SW 1271 (cell line): Measurements from ENCODE around the gene SAE1.
"Not testable (repeated sequence)": the region's sequence is repeated elsewhere in the genome, so short reads cannot be mapped to it uniquely, and the experiment has no call there.

Experiments
- DNase-seq, 2 experiments: peaks; one replicate each; lab custom pipeline; 2025; lab: John Stamatoyannopoulos, UW

SAE1 gene

GRCh38 chr19:47240996-47241918, 110.6 kb downstream of the SAE1 start:
- DNase-seq: no peak

- DNase-seq: no peak
Measured at GRCh38 chr19:47241919-47242577, 111.4 kb downstream of the SAE1 start.

- DNase-seq: no peak
Measured at GRCh38 chr19:47243364-47243775, 112.7 kb downstream of the SAE1 start.

- DNase-seq: peak; percentile 58 to 80
Measured at GRCh38 chr19:47243776-47244547, 113.3 kb downstream of the SAE1 start.

- peak in 1 of 2 experiments; percentile 44 for DNase-seq
Measured at GRCh38 chr19:47247308-47247990, 116.8 kb downstream of the SAE1 start.

- not testable (repeated sequence) for DNase-seq
Measured at GRCh38 chr19:47253016-47253415, 122.4 kb downstream of the SAE1 start.

- DNase-seq: peak; percentile 12 to 74
Measured at GRCh38 chr19:47253467-47253881, 122.8 kb downstream of the SAE1 start.

GRCh38 chr19:47253970-47254369, 123.3 kb downstream of the SAE1 start:
- no peak for DNase-seq

GRCh38 chr19:47255879-47256692, 125.5 kb downstream of the SAE1 start, which contains the start of gene CCDC9:
Gene CCDC9 (plus strand): TSS chr19:47256525. CDS start chr19:47258401, 1,876 bp downstream.
- peak; percentile 82 to 87 for DNase-seq

GRCh38 chr19:47256693-47257410, 126.2 kb downstream of the SAE1 start:
- DNase-seq: peak; percentile 89 to 98

GRCh38 chr19:47257411-47258169, 127.0 kb downstream of the SAE1 start:
- peak in 1 of 2 experiments; percentile 69 for DNase-seq

- no peak for DNase-seq
Measured at GRCh38 chr19:47258434-47258833, 127.8 kb downstream of the SAE1 start.

GRCh38 chr19:47258895-47259555, 128.4 kb downstream of the SAE1 start:
- DNase-seq: no peak
